ENCODE results near the gene ANKS1B. TPM values are rescaled to one million over a fixed set of nuclear protein-coding genes. Genes with fewer than 3 reads are reported as not detected.
"Not testable (repeated sequence)": the region's sequence is repeated elsewhere in the genome, so short reads cannot be mapped to it uniquely, and the experiment has no call there.

Gene ANKS1B
- polyA plus RNA-seq, 5 donors = 9.3 to 23.7 (median 13.6) TPM

DNA sequence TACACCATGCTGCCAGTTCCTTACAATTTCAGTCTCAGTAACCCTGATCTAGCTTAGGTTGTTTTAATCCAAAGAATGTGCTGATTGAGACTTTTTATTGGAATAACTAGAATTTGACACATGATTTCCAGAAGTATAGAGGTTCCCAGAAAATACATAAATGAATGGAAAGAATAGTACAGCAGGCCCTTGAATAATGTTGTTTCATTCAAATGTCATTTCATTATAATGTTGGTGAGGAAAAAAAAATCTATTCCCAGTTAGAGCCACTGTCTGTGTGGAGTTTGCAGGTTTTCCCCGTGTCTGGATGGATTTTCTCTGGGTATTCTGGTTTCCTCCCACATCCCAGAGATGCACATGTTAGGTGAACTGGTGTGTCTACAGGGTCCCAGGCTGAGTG is 610.7 kb downstream of the ANKS1B start:
- no peak for DNase-seq

DNA sequence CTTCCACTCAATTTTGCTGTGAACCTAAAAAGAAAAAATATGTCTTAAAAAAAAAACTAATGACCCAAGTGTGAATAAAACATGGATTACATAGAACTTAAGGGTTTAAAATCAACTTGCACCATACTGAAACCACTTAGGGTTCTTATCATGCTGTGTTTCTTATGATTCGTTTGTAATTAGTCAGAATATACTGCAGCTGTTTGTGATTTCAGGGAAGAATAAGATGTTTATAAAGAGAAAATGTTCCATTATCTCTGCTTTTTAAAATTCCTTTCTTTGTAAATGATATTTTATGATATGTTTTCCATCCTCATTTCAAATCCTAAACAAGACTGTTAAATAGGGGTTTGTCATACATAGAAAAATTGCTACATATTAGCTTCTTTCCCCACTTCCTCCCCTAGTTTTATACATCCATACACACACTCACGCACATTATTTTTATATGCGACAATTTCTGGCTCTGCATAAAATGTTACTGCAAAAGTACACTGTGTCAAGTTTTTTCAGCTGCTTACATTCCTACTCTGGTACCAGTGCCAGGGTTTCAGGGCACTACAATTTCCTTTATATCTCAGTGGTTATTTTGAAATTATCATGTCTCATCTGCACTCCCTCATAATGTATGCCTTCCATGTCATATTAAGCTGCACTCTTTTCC is 612.3 kb downstream of the ANKS1B start:
- DNase-seq = no peak

DNA sequence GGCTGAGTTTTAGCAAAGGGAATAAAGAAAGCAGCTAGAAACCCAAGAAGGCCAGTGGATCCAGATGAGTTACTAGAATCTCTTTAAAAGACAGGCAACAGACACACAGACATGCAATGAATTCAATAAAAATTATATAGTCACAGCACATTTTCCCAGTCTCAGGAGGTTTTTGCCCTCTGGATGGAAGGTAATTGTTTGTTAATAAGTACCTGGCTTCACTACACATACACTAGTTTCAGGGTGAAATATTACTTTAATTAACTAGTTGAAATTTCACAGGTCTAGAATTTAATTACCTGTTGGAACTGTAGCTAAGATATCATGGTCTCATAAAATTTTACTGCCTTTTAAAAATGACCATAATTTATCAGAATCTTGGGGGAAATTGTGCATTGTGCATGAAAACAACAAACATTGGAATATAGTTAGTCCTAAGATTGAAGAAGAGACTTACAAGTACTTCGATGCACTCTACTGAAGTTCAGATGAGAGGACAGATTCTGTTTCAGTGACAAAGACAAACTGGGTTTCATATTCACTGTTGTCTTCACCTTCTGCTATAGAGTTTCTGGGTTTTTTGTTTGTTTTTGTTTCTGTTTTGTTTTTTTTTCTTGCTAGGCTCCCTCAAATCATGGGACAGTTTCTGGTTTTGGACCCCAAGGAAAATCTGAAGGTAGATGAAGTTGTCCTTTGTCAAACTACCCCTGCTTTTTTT is 614.2 kb downstream of the ANKS1B start:
- no peak for DNase-seq

DNA sequence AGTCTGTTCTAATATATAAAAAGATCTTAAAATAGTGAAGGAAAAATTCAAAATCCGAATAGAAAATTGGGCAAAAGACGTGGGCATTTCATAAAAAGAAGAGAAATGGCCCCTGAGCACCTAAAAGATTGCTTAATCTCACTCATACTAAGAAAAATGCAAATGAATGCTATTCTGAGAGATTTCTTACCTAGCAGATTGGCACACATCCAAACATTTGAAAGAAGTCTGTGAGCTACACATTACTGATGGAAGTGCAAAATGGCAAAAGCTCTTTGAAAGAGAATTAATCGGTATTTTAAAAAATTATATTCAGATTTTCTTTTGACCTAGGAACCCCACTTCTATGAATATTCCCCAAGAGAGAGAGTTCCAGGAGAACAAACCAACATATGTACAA is 617.6 kb downstream of the ANKS1B start:
- no peak for DNase-seq

DNA sequence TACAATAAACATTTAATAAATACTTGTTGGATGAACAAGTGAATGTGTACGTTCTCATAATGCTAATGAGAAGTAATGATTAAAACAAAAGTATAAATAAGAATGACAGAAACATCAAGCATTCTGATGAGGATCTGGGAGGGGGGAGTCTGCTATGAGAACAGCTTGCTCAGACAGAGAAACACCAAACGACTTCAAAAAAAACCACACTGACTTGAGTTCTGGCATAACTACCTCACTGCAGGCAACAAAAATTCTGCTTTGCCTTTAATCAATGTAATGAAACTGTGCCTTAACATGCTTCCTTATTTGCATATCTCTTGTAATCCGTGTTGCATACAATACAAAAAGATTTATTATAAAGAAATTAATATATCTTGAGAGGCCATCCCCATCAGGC is 632.5 kb downstream of the ANKS1B start:
- no peak for DNase-seq

DNA sequence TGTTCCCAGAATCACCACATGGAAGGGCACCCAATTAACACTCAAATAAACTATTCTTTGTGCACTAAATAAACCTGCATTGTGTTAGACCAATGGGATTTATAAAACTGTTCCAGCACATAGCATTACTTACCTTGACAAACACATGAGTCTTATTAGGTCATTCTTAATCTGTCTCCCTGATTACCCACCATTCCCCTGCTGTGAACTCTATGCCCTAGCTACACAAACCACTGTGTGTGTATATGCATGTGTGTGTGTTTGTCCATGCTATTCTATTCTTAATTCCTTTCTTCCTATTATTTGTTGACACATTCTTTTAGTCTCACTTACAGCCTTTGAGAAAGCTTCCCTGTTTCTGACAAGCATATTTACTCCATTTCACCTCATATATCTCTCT is 640.8 kb downstream of the ANKS1B start:
- no peak for DNase-seq

DNA sequence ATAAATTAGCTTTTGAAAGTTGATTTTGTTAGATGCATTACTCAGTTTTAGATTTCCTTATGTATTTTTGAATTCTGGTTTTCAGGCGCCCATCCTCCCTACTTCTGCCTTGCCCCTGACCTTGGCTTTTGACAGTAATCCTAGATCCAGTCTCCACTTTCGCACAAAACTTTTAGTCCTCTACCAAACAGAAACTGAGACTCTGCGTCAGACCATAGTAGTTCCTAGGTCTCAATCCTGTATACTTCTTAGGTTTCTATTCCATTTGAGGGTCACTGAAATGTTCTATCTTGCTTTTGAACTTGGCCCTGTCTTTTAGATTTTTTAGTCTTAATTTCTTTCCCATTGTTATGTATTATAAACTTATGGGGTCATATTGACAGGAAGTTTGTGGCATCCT is 645.1 kb downstream of the ANKS1B start:
- no peak for DNase-seq

DNA sequence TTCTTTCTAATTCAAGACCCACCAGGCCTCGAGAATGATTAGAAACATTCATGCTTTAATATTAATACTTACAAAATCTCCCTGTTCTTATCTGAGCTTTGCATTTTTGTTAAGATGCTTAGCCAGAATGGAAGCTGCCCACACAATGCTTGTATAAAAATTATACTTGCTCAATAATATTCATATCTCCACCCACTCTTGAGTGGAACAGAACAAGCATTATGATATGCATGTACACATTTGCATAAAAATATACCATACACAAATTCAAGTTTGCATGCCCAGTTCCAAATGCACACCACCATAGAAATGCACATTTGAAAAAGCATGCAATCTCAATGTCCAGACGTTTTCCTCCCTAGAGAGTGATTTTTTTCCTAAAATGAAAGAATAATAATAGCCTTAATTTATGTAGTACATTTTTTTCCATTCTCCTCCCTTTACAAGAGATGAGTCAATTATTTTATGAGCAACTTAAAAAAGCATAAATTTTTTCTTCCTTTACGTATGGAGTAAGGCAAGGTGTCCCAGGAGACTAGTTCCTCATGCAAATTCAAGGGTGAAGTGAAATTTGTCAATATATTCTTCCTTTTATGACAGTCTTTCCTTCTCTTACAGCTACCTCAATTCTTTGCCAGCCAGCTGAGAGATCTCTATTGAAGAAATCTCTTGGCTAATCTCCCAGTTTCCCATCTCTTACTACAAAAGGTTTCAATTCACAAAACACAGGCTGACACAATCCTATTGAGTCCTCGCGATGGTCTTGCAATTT is 650.3 kb downstream of the ANKS1B start:
- DNase-seq = peak; percentile 2 to 14

DNA sequence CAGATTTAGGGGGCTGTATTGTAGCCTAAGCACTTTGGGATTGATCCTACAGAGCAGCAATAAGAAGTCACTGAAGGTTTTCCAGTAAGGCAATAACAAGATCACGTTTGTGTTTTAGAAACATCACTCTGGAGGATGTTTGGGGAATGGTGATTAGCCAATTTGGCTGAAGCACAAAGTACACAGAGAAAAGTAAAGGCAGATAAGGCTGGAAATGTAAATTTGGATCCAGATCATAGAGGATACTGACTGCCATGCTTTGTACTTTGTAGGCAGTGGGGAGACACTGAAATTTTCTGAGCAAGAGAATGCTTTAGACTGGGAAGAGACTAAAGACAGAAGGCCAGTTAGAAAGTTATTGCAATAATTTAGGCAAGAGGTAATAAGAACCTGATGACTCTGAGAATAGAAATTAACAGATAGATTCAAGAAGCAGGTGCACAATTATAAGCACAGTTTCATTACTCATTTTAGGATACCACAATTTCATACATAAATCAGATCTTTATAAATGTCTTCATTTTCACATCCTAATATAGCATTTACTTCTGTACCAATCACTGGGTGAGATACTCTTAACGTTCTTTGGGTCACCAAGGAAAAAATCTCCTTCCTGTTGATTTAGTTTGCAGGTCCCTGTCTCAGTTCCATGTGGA is 651.7 kb downstream of the ANKS1B start:
- peak; percentile 4 to 12 for DNase-seq

DNA sequence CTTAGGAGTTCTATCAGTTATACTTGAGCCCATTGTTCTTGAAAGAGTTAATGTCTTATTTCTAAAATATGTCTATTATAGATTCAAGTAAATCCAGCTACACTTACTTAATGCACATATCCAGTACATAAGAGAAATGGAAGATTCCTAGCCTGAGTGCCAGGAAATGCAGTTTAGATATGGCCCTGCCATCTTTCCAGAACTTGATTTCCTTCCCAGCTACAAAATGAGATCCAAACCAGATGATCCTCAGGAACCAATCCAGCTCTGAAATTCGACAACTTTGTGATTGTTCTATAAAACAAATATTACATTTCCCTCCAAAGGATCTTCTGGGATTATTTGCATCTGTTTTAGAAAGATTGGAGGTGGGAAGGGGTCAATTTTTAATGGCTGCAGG is 654.5 kb downstream of the ANKS1B start:
- no peak for DNase-seq

DNA sequence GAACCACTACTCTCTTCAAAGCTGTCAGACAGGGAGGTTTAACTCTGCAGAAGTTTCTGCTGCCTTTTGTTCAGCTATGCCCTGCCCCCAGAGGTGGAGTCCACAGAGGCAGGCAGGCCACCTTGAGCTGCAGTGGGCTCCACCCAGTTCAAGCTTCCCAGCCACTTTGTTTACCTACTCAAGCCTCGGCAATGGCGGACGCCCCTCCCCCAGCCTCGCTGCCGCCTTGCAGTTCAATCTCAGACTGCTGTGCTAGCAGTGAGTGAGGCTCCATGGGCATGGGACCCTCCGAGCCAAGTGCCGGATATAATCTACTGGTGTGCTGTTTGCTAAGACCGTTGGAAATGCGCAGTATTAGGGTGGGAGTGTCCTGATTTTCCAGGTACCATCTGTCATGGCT is 663.5 kb downstream of the ANKS1B start:
- not testable (repeated sequence) for DNase-seq

DNA sequence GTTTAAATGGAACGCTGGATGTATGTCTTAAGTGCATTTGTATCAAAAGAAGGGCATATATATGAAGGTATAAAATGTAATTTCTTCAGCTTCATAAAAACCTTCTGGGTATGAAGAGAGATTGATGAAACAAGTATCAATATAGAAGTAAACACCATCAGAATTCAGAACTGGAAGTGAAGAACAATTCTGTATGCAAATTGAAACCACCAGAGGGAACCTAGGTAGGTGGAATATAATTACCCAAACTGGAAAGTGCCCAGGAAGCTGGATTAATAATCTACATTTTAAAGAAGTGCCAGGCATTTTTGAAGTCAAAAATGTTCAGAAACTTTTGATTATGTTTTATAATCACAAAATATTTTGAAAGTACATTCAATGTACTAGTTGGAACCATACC is 673.4 kb downstream of the ANKS1B start:
- no peak for DNase-seq

DNA sequence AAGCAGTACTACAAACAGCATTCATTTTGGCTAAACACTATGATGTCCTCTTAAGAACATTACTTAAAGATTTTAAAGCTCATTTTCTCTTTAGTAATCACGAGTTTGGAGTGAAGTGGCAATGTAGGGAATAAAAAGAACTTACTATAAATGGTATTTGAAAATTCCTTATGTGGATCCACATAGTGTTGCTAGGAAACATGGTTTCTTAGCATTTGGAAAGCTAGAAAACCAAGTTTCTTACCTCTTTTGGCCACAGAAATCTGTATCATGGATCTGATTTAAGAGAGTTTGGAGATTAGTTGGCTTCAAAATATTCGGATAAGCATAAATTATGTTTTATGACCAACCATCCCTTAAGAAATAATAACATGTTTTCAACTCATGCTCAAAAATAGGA is 674.9 kb downstream of the ANKS1B start:
- no peak for DNase-seq

DNA sequence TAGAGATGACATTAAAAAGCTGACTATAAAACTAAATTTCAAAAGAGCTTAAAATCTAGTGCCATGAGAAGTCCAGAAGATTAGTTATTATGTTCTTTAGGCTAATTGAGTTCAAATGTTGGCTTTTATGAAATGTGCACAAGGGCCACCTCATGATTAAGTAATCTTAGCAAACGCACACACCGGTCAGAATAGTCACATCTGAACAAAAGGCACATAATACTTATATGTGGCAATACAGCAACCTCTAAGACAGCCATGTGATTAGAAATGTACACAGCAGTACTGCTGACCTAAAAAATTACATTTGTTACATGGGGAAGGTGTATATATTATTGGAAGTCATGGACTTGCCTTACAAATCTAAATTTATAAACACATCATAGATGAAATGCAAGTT is 681.9 kb downstream of the ANKS1B start:
- DNase-seq = no peak

DNA sequence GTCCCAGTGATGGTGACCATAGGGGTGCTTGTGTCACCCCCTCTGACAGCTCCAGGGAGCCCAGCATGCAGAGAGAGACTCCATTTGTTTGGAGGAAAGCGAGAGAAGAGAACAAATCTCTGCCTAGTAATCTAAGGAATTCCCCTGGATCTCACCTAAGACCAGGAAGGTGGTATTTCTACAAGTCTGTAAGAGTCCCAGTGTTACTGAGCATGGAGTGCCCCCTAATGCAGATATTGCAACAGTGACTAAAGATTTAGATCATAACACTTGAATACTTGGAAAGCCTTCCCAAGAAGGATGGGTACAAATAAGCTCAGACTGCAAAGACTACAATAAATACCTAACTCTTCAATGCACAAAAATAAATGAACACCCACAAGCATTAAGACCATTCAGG is 697.6 kb downstream of the ANKS1B start:
- no peak for DNase-seq

DNA sequence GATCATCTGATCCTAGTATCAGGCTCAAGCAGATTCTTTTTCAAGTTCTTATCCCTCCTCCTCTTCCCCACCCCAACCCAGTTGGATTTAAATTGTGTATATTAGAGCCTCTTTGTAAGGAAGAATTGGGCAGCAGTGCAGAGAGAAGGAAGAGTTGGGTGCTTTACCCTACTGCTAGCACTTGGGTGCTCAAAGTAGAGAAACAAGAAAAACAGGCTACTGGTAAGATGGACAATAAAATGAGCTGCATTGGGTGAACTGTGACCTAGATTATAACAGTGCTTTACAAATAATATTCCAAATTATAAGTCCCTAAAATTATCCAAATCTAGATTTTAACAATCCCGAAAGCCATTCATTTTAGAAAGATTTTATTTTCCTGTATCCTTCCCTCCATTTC is 700.6 kb downstream of the ANKS1B start:
- no peak for DNase-seq

DNA sequence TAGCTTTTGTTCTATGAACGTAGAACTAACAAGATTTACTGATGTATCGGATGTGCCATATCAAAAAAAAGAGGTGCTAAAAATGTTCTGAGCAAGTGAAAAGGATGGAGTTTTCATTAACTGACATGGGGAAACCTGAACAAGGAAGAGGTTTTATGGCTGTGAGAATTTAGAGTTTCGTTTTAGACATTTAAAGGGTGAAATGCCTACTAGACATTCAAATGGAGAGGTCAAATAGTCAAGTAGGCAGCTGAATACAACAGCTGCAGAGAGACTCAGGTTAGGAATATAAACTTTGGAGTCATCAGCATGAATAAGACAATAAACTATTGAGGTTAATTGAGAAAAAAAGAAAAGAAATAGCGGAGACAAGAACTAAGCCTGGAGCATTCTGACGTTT is 702.1 kb downstream of the ANKS1B start:
- no peak for DNase-seq

DNA sequence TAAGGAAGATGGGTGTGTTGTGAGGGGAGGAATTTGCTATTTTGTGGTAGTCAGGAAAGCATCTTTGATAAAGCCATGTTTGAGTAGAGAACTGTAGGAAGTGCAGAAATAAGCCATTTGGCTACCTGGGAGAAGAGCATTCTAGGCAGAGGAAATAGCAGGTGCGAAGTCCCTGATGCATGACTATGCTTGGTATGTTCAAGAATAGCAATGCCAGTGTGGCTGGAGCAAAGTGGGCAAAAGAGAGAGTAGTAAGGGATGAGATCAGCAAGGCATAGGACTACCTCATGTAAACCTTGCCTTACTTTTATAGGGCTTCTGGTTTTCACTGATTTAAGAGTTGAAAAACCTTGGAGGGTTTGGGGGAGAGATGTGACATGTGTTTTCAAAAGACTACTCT is 702.6 kb downstream of the ANKS1B start:
- no peak for DNase-seq

DNA sequence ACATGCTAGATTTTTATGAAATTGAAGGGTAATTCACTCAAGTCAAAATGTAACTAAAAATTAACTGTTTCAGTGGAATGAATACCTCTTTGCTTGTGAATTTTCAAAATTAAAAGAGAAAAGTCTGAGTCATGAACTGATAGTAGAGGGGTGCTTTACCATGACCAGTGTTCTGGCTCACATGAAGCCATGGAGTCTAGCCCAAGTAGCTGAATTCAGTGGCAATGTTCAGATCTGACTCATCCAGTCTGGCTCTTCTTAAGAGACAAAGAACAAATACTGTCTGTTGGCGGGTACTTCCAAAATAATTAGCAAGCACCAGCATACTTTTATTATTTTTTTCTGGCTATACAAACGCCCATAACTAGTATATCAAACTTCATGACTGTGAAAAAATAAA is 703.5 kb downstream of the ANKS1B start:
- DNase-seq = no peak

DNA sequence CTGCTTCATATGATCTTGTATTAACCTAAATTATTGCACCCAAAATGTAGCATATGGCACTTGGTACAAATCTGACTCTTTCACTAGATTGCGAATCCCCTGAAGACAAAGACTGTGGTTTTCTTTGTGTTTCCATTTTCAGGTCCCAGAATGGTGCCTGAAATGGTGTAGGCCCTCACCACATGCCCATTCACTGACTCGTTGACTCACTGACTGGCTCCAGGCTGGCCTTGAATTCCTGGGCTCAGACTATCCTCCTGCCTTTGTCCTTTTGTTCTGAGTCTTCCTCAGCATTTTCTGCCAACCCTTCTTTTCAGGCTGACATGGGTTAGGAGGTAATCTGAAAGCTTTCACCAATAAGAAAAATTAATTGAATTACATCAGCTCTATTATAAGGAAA is 705.8 kb downstream of the ANKS1B start:
- no peak for DNase-seq

DNA sequence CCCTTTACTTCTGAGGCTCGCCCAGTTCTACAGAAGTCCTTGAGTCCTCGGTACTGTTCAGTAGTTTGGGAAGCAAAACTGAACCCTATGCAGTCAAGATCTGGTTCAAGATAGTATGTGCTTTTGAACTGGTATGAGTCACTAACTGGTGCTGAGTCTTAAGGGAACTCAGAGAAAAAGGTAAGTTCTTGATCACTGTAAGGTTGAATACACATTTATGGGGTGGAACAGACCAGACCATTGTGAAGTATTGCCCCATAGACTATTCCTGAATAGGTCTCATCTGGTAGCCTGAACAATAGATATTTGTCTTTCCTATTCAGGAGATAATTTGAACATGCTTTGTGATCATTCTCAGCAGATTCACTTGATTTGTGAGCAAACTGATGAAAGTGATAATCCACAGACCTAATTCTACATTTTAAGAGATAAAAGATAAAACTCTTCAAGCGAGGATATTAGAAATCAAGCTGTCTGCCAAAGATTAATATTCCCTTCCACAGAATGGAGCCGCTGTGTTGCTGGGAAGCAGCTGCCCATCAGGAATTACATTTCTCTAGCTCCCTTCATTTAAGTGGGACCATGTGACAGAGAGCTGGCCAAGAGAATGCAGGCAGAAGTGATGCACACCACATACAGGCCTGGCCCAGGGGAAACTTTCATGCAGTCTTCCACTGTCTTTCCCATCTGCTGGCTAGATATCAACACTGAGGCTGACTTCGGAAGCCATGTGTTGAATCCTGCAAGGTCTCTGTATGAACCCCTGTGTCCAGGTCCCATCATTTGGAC is 707.0 kb downstream of the ANKS1B start:
- DNase-seq = no peak

DNA sequence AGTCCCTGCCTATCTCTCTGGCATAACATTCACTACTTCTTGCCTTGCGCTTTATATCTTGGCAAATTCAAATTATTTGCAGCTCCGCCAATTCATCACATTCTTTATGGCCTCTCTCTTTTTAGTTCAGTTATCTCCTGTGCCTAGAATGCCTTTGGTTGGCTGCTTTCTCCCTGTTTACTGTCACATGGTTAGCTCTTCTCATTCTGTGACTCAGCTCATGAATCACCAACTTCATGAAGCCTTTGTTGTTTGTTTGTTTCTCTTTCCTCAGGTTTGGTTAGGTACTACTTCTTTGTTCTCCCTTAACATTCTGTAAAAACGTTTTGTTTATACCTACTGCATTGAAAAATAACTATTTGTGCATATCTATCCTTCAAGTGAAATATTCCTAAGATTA is 713.7 kb downstream of the ANKS1B start:
- DNase-seq = no peak
